Measurements from ENCODE around the gene CAMTA1. TPM values are rescaled to one million over a fixed set of nuclear protein-coding genes. Genes with fewer than 3 reads are reported as not detected.

Gene CAMTA1
- total RNA-seq, 1 experiment from 2014 or later, result 82.2 TPM

- DNase-seq (ENCODE audit: low read depth, low spot score) (no peak), ATAC-seq (peak; percentile 83)
- no peak overlapping the region for H3K27ac ChIP-seq (ENCODE audit: low read length)
- in situ Hi-C loops (cut with HindIII; ENCODE audit: low pct_unique_long_range_greater_than_20kb, low sequenced_read_pairs) (no loop called here), intact Hi-C loops (cut with micrococcal nuclease; ENCODE audit: unreplicated experiment) (loop anchor here (2.0 kb wide), 1 partner anchor 41 kb away; the partner anchor contains the start of gene CAMTA1)
- H3K4me1 ChIP-seq (ENCODE audit: control insufficient read depth, insufficient read depth, low read length), result no peaks in the 10 kb centered on the region; the same call in 1 of the 2 replicates
- H3K36me3 ChIP-seq (ENCODE audit: control insufficient read depth, insufficient read depth, low read length), result no peaks in the 10 kb centered on the region
- H3K4me3 ChIP-seq (ENCODE audit: low read depth in 2 of 2, low read length in 2 of 2), result no peak overlapping the region
- no peaks in the 10 kb centered on the region for H3K27me3 ChIP-seq (ENCODE audit: control insufficient read depth, insufficient read depth, low read length)
- TF ChIP-seq, protein P1, sequence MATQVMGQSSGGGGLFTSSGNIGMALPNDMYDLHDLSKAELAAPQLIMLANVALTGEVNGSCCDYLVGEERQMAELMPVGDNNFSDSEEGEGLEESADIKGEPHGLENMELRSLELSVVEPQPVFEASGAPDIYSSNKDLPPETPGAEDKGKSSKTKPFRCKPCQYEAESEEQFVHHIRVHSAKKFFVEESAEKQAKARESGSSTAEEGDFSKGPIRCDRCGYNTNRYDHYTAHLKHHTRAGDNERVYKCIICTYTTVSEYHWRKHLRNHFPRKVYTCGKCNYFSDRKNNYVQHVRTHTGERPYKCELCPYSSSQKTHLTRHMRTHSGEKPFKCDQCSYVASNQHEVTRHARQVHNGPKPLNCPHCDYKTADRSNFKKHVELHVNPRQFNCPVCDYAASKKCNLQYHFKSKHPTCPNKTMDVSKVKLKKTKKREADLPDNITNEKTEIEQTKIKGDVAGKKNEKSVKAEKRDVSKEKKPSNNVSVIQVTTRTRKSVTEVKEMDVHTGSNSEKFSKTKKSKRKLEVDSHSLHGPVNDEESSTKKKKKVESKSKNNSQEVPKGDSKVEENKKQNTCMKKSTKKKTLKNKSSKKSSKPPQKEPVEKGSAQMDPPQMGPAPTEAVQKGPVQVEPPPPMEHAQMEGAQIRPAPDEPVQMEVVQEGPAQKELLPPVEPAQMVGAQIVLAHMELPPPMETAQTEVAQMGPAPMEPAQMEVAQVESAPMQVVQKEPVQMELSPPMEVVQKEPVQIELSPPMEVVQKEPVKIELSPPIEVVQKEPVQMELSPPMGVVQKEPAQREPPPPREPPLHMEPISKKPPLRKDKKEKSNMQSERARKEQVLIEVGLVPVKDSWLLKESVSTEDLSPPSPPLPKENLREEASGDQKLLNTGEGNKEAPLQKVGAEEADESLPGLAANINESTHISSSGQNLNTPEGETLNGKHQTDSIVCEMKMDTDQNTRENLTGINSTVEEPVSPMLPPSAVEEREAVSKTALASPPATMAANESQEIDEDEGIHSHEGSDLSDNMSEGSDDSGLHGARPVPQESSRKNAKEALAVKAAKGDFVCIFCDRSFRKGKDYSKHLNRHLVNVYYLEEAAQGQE (IDR thresholded peaks at IDR 0.05; ENCODE audit: insufficient read depth in 1 of 2, low read depth in 2 of 2, low read length in 1 of 2), result no peak
- BruUV-seq (replicated peaks), result no TSS peak
- ChIA-PET POLR2A (interaction anchor here (0.9 kb wide), 1 partner anchor 41 kb away, joined by 4 read pairs; no protein-coding TSS in a partner anchor), CTCF (interaction anchor here (0.6 kb wide), 1 partner anchor 104 kb away, joined by 3 read pairs; no protein-coding TSS in a partner anchor)
- no peaks in the 10 kb centered on the region for H3K9me3 ChIP-seq (ENCODE audit: control insufficient read depth, insufficient read depth, low read depth, low read length)
These were observed 41.8 kb upstream of the CAMTA1 start for GRCh38 chr1:6743189-6744101.

GRCh38 chr1:6745073-6745472 is 40.2 kb upstream of the CAMTA1 start:
- intact Hi-C loops (cut with micrococcal nuclease; ENCODE audit: unreplicated experiment) (no loop called here), in situ Hi-C loops (cut with HindIII; ENCODE audit: low pct_unique_long_range_greater_than_20kb, low sequenced_read_pairs) (no loop called here)
- ChIA-PET CTCF (interaction anchor here (0.7 kb wide), 1 partner anchor 59 kb away, joined by 6 read pairs; no protein-coding TSS in a partner anchor), POLR2A (no interaction called here)
- Histone ChIP-seq H3K27ac (ENCODE audit: low read length) (no peak overlapping the region), H3K4me1 (ENCODE audit: control insufficient read depth, insufficient read depth, low read length) (no peaks in the 10 kb centered on the region; the same call in 1 of the 2 replicates), H3K4me3 (ENCODE audit: low read depth in 2 of 2, low read length in 2 of 2) (no peak overlapping the region), H3K36me3 (ENCODE audit: control insufficient read depth, insufficient read depth, low read length) (no peaks in the 10 kb centered on the region), H3K27me3 (ENCODE audit: control insufficient read depth, insufficient read depth, low read length) (no peaks in the 10 kb centered on the region), H3K9me3 (ENCODE audit: control insufficient read depth, insufficient read depth, low read depth, low read length) (no peaks in the 10 kb centered on the region)
- no TSS peak for BruUV-seq (replicated peaks)
- no peak for TF ChIP-seq CTCF (IDR thresholded peaks at IDR 0.05)
- TF ChIP-seq, protein P1 (IDR thresholded peaks at IDR 0.05; ENCODE audit: insufficient read depth in 1 of 2, low read depth in 2 of 2, low read length in 1 of 2), result no peak
- no peak for TF ChIP-seq SIN3A (IDR thresholded peaks at IDR 0.05; ENCODE audit: borderline replicate concordance, insufficient read depth, low read depth, low read length)
- no peak for TF ChIP-seq TCF7L2 (IDR thresholded peaks at IDR 0.05; ENCODE audit: low read depth, low read length)
- TF ChIP-seq POLR2AphosphoS5 (IDR thresholded peaks at IDR 0.05; ENCODE audit: low read depth, low read length), result no peak
- ATAC-seq (no peak), DNase-seq (ENCODE audit: low read depth, low spot score) (no peak)
